Activated B cell treated with CpG ODN at 0.5 μM for 24 hours (primary cell): ENCODE measurements around the gene EXD3. TPM values are rescaled to one million over a fixed set of nuclear protein-coding genes. Genes with fewer than 3 reads are reported as not detected.
A peak's percentile ranks its signal among the peaks of the same experiment; 100 is the strongest.
"Not testable (repeated sequence)": the region's sequence is repeated elsewhere in the genome, so short reads cannot be mapped to it uniquely, and the experiment has no call there.

Experiments used
- ATAC-seq: fragments of 200-7000 bp; cut with Tn5 transposase; one replicate; pipeline ENCODE4 v1.10.0; 2021; ENCODE audit warnings: low read depth, mild to moderate bottlenecking, moderate library complexity
- CTCF ChIA-PET: fragments of 350-600 bp; sonication (Branson Sonifier 250); formaldehyde crosslinking; loops from one replicate; lab custom pipeline; 2021; ENCODE audit warnings: antibody characterized with exemption; lab: Charles Lee
- POLR2A ChIA-PET: fragments of 350-600 bp; sonication (Branson Sonifier 250); formaldehyde crosslinking; loops from one replicate; lab custom pipeline; 2021; ENCODE audit warnings: antibody characterized with exemption; lab: Charles Lee
- DNase-seq: peaks from one replicate; pipeline ENCODE4 v3.0.0; 2022
- H3K27ac Mint-ChIP-seq: one replicate; pipeline ENCODE4 v1.8.0; 2020; ENCODE audit warnings: mixed read lengths
- H3K27me3 Mint-ChIP-seq: one replicate; pipeline ENCODE4 v1.8.0; 2021; ENCODE audit warnings: mixed read lengths
- H3K36me3 Mint-ChIP-seq: one replicate; pipeline ENCODE4 v1.8.0; 2021; ENCODE audit warnings: low read depth, mixed read lengths
- H3K4me1 Mint-ChIP-seq: one replicate; pipeline ENCODE4 v1.8.0; 2021; ENCODE audit warnings: mixed read lengths
- H3K4me3 Mint-ChIP-seq: one replicate; pipeline ENCODE4 v1.8.0; 2020; ENCODE audit warnings: mild to moderate bottlenecking, mixed read lengths
- H3K9me3 Mint-ChIP-seq: one replicate; pipeline ENCODE4 v1.8.0; 2020; ENCODE audit warnings: mixed read lengths
- CTCF ChIP-seq: fragments of 200-600 bp; IDR thresholded peaks from one replicate; pipeline ENCODE4 v1.8.0; 2022; ENCODE audit warnings: antibody characterized with exemption, mild to moderate bottlenecking
- intact Hi-C: fragments of 100-400 bp; cut with micrococcal nuclease; formaldehyde crosslinking; loops from one replicate; pipeline ENCODE4 v1.15.1; 2024
- total RNA-seq: library from RNA; stranded (reverse); gene quantifications from 2 replicates; pipeline ENCODE4 v1.2.3, GENCODE V29; 2022

Gene EXD3
- 8.4 and 12.8 TPM in 2 replicates for total RNA-seq

GRCh38 chr9:137422604-137423513 lies at the start of gene EXD3, which contains the start of gene NOXA1:
TSS of gene EXD3 (minus strand) at chr9:137423162. CDS start at chr9:137395357, 27,805 bp downstream.
TSS of gene NOXA1 (plus strand) at chr9:137423393. CDS start at chr9:137423530, 137 bp downstream.
- intact Hi-C loops: loop anchor here (1.0 to 5.0 kb wide), 6 partner anchors 22 to 336 kb away; partner anchors contain the start of genes MAN1B1, NRARP and TUBB4B
- CTCF ChIA-PET: interaction anchor here (0.8 to 1.7 kb wide), 6 partner anchors 11 to 136 kb away, joined by 3 to 8 read pairs (median 5); partner anchors contain the start of gene NRARP
- POLR2A ChIA-PET: interaction anchor here (0.6 to 2.1 kb wide), 19 partner anchors 11 to 696 kb away, joined by 3 to 18 read pairs (median 5); partner anchors contain the start of genes ENTPD8, MAN1B1, MRPL41 and NRARP

GRCh38 chr9:137470785-137471184 lies 47.8 kb upstream of the EXD3 start:
- no peak for TF ChIP-seq CTCF
- Mint-ChIP-seq H3K9me3 (peaks cover 9% of the 10 kb centered on the region), H3K4me1 (peaks cover 3% of the 10 kb centered on the region), H3K27me3 (no peaks in the 10 kb centered on the region), H3K4me3 (no peak overlapping the region), H3K36me3 (peaks cover 15% of the 10 kb centered on the region), H3K27ac (no peak overlapping the region)
- CTCF ChIA-PET: no interaction called here
- ATAC-seq (no peak), DNase-seq (no peak)
- POLR2A ChIA-PET: no interaction called here
- intact Hi-C loops: no loop called here

More at GRCh38 chr9:137422604-137423513, at the start of gene EXD3, which contains the start of gene NOXA1:
- peak; percentile 97 for DNase-seq
- ATAC-seq: peak; percentile 95
- H3K9me3 Mint-ChIP-seq: no peaks in the 10 kb centered on the region
- H3K27ac Mint-ChIP-seq: peak within 1 kb of the TSS; percentile 24
- peaks cover 13% of the 10 kb centered on the region for H3K4me1 Mint-ChIP-seq
- peak within 1 kb of the TSS; percentile 81 for H3K4me3 Mint-ChIP-seq
- TF ChIP-seq CTCF: no peak
- no peaks in the 10 kb centered on the region for H3K27me3 Mint-ChIP-seq
- H3K36me3 Mint-ChIP-seq: peaks cover 3% of the 10 kb centered on the region

- CTCF ChIA-PET: no interaction called here
- H3K27me3 Mint-ChIP-seq: no peaks in the 10 kb centered on the region
Observed at GRCh38 chr9:137467896-137468295, 44.9 kb upstream of the EXD3 start.

GRCh38 chr9:137467161-137467581 lies 44.2 kb upstream of the EXD3 start:
- ATAC-seq: no peak
- ChIA-PET CTCF (no interaction called here), POLR2A (no interaction called here)
- intact Hi-C loops: no loop called here
- DNase-seq: no peak
- no peaks in the 10 kb centered on the region for H3K36me3 Mint-ChIP-seq
- peaks cover 3% of the 10 kb centered on the region for H3K4me1 Mint-ChIP-seq
- H3K9me3 Mint-ChIP-seq: no peaks in the 10 kb centered on the region
- H3K27ac Mint-ChIP-seq: no peak overlapping the region
- no peak for TF ChIP-seq CTCF
- H3K27me3 Mint-ChIP-seq: no peaks in the 10 kb centered on the region
- H3K4me3 Mint-ChIP-seq: no peak overlapping the region

More at GRCh38 chr9:137467896-137468295, 44.9 kb upstream of the EXD3 start:
- no peak for TF ChIP-seq CTCF
- peaks cover 3% of the 10 kb centered on the region for H3K36me3 Mint-ChIP-seq
- H3K4me1 Mint-ChIP-seq: peaks cover 3% of the 10 kb centered on the region
- no peak overlapping the region for H3K27ac Mint-ChIP-seq
- no peak overlapping the region for H3K4me3 Mint-ChIP-seq
- intact Hi-C loops: no loop called here
- no peak for ATAC-seq
- POLR2A ChIA-PET: no interaction called here
- no peak for DNase-seq
- peaks cover 2% of the 10 kb centered on the region for H3K9me3 Mint-ChIP-seq

GRCh38 chr9:137466389-137467085 lies 43.6 kb upstream of the EXD3 start:
- H3K9me3 Mint-ChIP-seq, H3K4me1 Mint-ChIP-seq: not testable (repeated sequence)

More at GRCh38 chr9:137466389-137467085, 43.6 kb upstream of the EXD3 start:
- DNase-seq, ATAC-seq, H3K4me3 Mint-ChIP-seq, H3K27me3 Mint-ChIP-seq, CTCF ChIA-PET, POLR2A ChIA-PET, H3K36me3 Mint-ChIP-seq, intact Hi-C loops, H3K27ac Mint-ChIP-seq: not testable (repeated sequence)
